ENCODE data around the gene TAF4B. TPM values are rescaled to one million over a fixed set of nuclear protein-coding genes. Genes with fewer than 3 reads are reported as not detected.
"Not testable (repeated sequence)": the region's sequence is repeated elsewhere in the genome, so short reads cannot be mapped to it uniquely, and the experiment has no call there.

TAF4B gene
- total RNA-seq, 2 experiments from 2014 or later: 6.9 to 9.3 TPM

GRCh38 chr18:26255695-26256622 lies 29.7 kb downstream of the TAF4B start:
- DNase-seq (no peak), ATAC-seq (no peak)
- Mint-ChIP-seq H3K4me1 (no peaks in the 10 kb centered on the region), H3K27me3 (no peaks in the 10 kb centered on the region), H3K36me3 (peaks cover 8% of the 10 kb centered on the region), H3K27ac (no peak overlapping the region), H3K9me3 (ENCODE audit: low read depth) (peaks cover 2% of the 10 kb centered on the region), H3K4me3 (no peak overlapping the region)
- CTCF ChIA-PET: no interaction called here

- H3K27me3 Mint-ChIP-seq: no peaks in the 10 kb centered on the region
- ATAC-seq: no peak
- H3K27ac Mint-ChIP-seq: no peak overlapping the region
- no peaks in the 10 kb centered on the region for H3K4me1 Mint-ChIP-seq
- peaks cover 10% of the 10 kb centered on the region for H3K36me3 Mint-ChIP-seq
- CTCF ChIA-PET: no interaction called here
- H3K9me3 Mint-ChIP-seq (ENCODE audit: low read depth): peaks cover 2% of the 10 kb centered on the region
- DNase-seq: no peak
- no peak overlapping the region for H3K4me3 Mint-ChIP-seq
These were observed 32.5 kb downstream of the TAF4B start for GRCh38 chr18:26258711-26259110.

DNA sequence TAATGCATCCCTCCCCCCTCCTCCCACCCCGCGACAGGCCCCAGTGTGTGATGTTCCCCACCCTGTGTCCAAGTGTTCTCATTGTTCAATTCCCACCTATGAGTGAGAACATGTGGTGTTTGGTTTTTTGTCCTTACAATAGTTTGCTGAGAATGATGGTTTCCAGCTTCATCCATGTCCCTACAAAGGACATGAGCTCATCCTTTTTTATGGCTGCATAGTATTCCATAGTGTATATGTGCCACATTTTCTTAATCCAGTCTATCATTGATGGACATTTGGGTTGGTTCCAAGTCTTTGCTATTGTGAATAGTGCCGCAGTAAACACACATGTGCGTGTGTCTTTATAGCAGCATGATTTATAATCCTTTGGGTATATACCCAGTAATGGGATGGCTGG lies 33.2 kb downstream of the TAF4B start:
- H3K4me1 Mint-ChIP-seq; H3K27ac Mint-ChIP-seq; ATAC-seq; H3K36me3 Mint-ChIP-seq; CTCF ChIA-PET; H3K9me3 Mint-ChIP-seq (ENCODE audit: low read depth); DNase-seq; H3K4me3 Mint-ChIP-seq; H3K27me3 Mint-ChIP-seq: not testable (repeated sequence)

GRCh38 chr18:26262156-26262555 lies 35.9 kb downstream of the TAF4B start:
- CTCF ChIA-PET: no interaction called here
- Mint-ChIP-seq H3K4me3 (no peak overlapping the region), H3K27me3 (no peaks in the 10 kb centered on the region), H3K27ac (no peak overlapping the region), H3K36me3 (peaks cover 10% of the 10 kb centered on the region), H3K4me1 (no peaks in the 10 kb centered on the region), H3K9me3 (ENCODE audit: low read depth) (peaks cover 2% of the 10 kb centered on the region)
- ATAC-seq (no peak), DNase-seq (no peak)

- no peak overlapping the region for H3K27ac Mint-ChIP-seq
- ATAC-seq: no peak
- H3K4me3 Mint-ChIP-seq: no peak overlapping the region
- no peaks in the 10 kb centered on the region for H3K9me3 Mint-ChIP-seq (ENCODE audit: low read depth)
- DNase-seq: no peak
- peaks cover 14% of the 10 kb centered on the region for H3K36me3 Mint-ChIP-seq
- peaks cover 2% of the 10 kb centered on the region for H3K4me1 Mint-ChIP-seq
- no peaks in the 10 kb centered on the region for H3K27me3 Mint-ChIP-seq
- CTCF ChIA-PET: no interaction called here
These were observed 41.2 kb downstream of the TAF4B start for GRCh38 chr18:26267357-26267930.

GRCh38 chr18:26268454-26268853 lies 42.2 kb downstream of the TAF4B start:
- Mint-ChIP-seq H3K36me3 (peaks cover 14% of the 10 kb centered on the region), H3K9me3 (ENCODE audit: low read depth) (no peaks in the 10 kb centered on the region), H3K4me3 (no peak overlapping the region), H3K27me3 (no peaks in the 10 kb centered on the region), H3K27ac (no peak overlapping the region), H3K4me1 (peaks cover 2% of the 10 kb centered on the region)
- ATAC-seq: no peak
- CTCF ChIA-PET: no interaction called here
- no peak for DNase-seq

- H3K27ac Mint-ChIP-seq: no peak overlapping the region
- no peaks in the 10 kb centered on the region for H3K27me3 Mint-ChIP-seq
These were observed 45.8 kb downstream of the TAF4B start for GRCh38 chr18:26271917-26272549.

DNA sequence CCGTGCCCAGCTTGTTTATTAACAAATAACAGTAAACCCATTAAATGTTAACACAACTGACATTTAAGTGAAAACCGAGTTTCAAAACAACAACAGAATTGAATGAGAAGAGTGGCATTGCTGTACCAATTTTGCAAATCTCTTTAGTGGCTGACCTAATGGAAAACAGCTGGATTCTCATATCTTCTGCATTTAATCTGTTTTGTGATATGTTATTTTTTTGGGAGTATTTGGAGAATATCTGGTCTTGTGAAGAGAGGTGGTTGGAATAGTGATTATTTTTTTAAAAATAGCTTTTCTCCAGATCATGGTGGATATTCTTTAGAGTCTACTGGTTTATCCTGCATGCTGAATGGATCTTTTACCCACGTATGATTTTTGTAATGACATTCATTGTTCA lies 51.1 kb downstream of the TAF4B start:
- CTCF ChIA-PET: no interaction called here
- Mint-ChIP-seq H3K36me3 (peaks cover 27% of the 10 kb centered on the region), H3K27ac (no peak overlapping the region)

More at GRCh38 chr18:26271917-26272549, 45.8 kb downstream of the TAF4B start:
- no peaks in the 10 kb centered on the region for H3K9me3 Mint-ChIP-seq (ENCODE audit: low read depth)
- ATAC-seq (no peak), DNase-seq (no peak)
- H3K36me3 Mint-ChIP-seq: peaks cover 18% of the 10 kb centered on the region
- CTCF ChIA-PET: no interaction called here
- peaks cover 2% of the 10 kb centered on the region for H3K4me1 Mint-ChIP-seq
- H3K4me3 Mint-ChIP-seq: no peak overlapping the region

DNA sequence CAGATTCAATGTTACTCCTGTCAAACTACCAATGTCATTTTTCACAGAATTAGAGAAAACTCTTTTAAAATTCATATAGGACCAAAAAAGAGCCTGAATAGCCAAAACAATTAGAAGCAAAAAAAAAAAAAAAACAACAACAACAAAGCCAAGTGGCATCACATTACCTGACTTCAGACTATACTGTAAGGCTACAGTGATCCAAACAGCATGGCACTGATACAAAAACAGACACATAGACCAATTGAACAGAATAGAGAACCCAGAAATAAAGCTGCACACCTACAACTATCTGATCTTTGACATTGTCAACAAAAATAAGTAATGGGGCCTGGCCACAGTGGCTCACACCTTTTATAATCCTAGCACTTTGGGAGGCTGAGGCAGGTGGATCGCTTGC lies 53.2 kb downstream of the TAF4B start:
- ATAC-seq (no peak), DNase-seq (no peak)
- peaks cover 2% of the 10 kb centered on the region for H3K9me3 Mint-ChIP-seq (ENCODE audit: low read depth)
- H3K4me3 Mint-ChIP-seq: no peak overlapping the region
- CTCF ChIA-PET: no interaction called here
- H3K27ac Mint-ChIP-seq: no peak overlapping the region
- H3K27me3 Mint-ChIP-seq: no peaks in the 10 kb centered on the region
- H3K36me3 Mint-ChIP-seq: peaks cover 42% of the 10 kb centered on the region
- no peaks in the 10 kb centered on the region for H3K4me1 Mint-ChIP-seq

More for the DNA sequence above, 51.1 kb downstream of the TAF4B start:
- H3K9me3 Mint-ChIP-seq (ENCODE audit: low read depth): peaks cover 2% of the 10 kb centered on the region
- no peak overlapping the region for H3K4me3 Mint-ChIP-seq
- H3K4me1 Mint-ChIP-seq: no peaks in the 10 kb centered on the region
- ATAC-seq (no peak), DNase-seq (no peak)
- no peaks in the 10 kb centered on the region for H3K27me3 Mint-ChIP-seq

GRCh38 chr18:26286008-26286407 lies 59.8 kb downstream of the TAF4B start:
- Mint-ChIP-seq H3K4me1 (peaks cover 16% of the 10 kb centered on the region), H3K36me3 (peaks cover 20% of the 10 kb centered on the region), H3K4me3 (no peak overlapping the region), H3K9me3 (ENCODE audit: low read depth) (no peaks in the 10 kb centered on the region), H3K27ac (peak overlapping the region; percentile 59), H3K27me3 (no peaks in the 10 kb centered on the region)
- no peak for ATAC-seq
- DNase-seq: peak; percentile 48
- CTCF ChIA-PET: no interaction called here

GRCh38 chr18:26287644-26288043 lies 61.4 kb downstream of the TAF4B start:
- Mint-ChIP-seq H3K36me3 (peaks cover 21% of the 10 kb centered on the region), H3K9me3 (ENCODE audit: low read depth) (no peaks in the 10 kb centered on the region), H3K27me3 (no peaks in the 10 kb centered on the region), H3K4me3 (no peak overlapping the region), H3K4me1 (peaks cover 16% of the 10 kb centered on the region), H3K27ac (no peak overlapping the region)
- ATAC-seq: no peak
- no peak for DNase-seq
- CTCF ChIA-PET: no interaction called here

- no peak overlapping the region for H3K27ac Mint-ChIP-seq
- no peak for DNase-seq
- H3K27me3 Mint-ChIP-seq: no peaks in the 10 kb centered on the region
- CTCF ChIA-PET: no interaction called here
- H3K36me3 Mint-ChIP-seq: peaks cover 11% of the 10 kb centered on the region
- no peaks in the 10 kb centered on the region for H3K9me3 Mint-ChIP-seq (ENCODE audit: low read depth)
- H3K4me3 Mint-ChIP-seq: no peak overlapping the region
- H3K4me1 Mint-ChIP-seq: peaks cover 16% of the 10 kb centered on the region
- no peak for ATAC-seq
These were observed 64.1 kb downstream of the TAF4B start for GRCh38 chr18:26290385-26290784.

- no peak for ATAC-seq
These were observed 67.7 kb downstream of the TAF4B start for GRCh38 chr18:26293982-26294381.

GRCh38 chr18:26298107-26298506 lies 71.9 kb downstream of the TAF4B start:
- CTCF ChIA-PET: no interaction called here
- DNase-seq: no peak
- no peak for ATAC-seq
- no peaks in the 10 kb centered on the region for H3K9me3 Mint-ChIP-seq (ENCODE audit: low read depth)
- H3K4me1 Mint-ChIP-seq: no peaks in the 10 kb centered on the region
- H3K27me3 Mint-ChIP-seq: no peaks in the 10 kb centered on the region
- peaks cover 4% of the 10 kb centered on the region for H3K36me3 Mint-ChIP-seq
- no peak overlapping the region for H3K4me3 Mint-ChIP-seq
- no peak overlapping the region for H3K27ac Mint-ChIP-seq

More at GRCh38 chr18:26293982-26294381, 67.7 kb downstream of the TAF4B start:
- Mint-ChIP-seq H3K4me1 (peaks cover 6% of the 10 kb centered on the region), H3K4me3 (no peak overlapping the region), H3K9me3 (ENCODE audit: low read depth) (no peaks in the 10 kb centered on the region), H3K36me3 (peaks cover 7% of the 10 kb centered on the region), H3K27me3 (no peaks in the 10 kb centered on the region), H3K27ac (no peak overlapping the region)
- CTCF ChIA-PET: no interaction called here
- no peak for DNase-seq

Measured in activated CD8-positive, alpha-beta memory T cell treated with anti-CD3 and anti-CD28 coated beads, Interleukin-2, amount 10 ng/mL, durations not matched to agents 7 days and 5 days (primary cell).